AG09309 (cell line): ENCODE measurements around the gene SPCS1.

Source experiments
- DNase-seq: peaks from one replicate; pipeline ENCODE4 v3.0.0-alpha.2; 2010; ENCODE audit warnings: low read depth
- H3K4me3 ChIP-seq: 2 replicates; pipeline ENCODE4 v1.5.1; 2011; ENCODE audit warnings: mild to moderate bottlenecking, low read depth, low read length, moderate library complexity; ENCODE audit not compliant: control insufficient read depth
- CTCF ChIP-seq: IDR thresholded peaks from 2 replicates; pipeline ENCODE4 v1.5.1; 2011; ENCODE audit warnings: mild to moderate bottlenecking, low read depth, low read length, inconsistent platforms; ENCODE audit not compliant: insufficient read depth, control insufficient read depth; ENCODE audit errors: missing control alignments

The SPCS1 gene

GRCh38 chr3:52743152-52743551 is 37.2 kb downstream of the SPCS1 start:
- DNase-seq: no peak
- TF ChIP-seq CTCF: no peak

GRCh38 chr3:52743721-52744120 is 37.8 kb downstream of the SPCS1 start:
- H3K4me3 ChIP-seq: no peak overlapping the region
- DNase-seq: no peak
- TF ChIP-seq CTCF: no peak

More at GRCh38 chr3:52743152-52743551, 37.2 kb downstream of the SPCS1 start:
- H3K4me3 ChIP-seq: no peak overlapping the region

GRCh38 chr3:52752045-52752660 is 46.2 kb downstream of the SPCS1 start:
- no peak for DNase-seq
- H3K4me3 ChIP-seq: no peak overlapping the region
- TF ChIP-seq CTCF: no peak

- no peak overlapping the region for H3K4me3 ChIP-seq
- DNase-seq: no peak
- TF ChIP-seq CTCF: no peak
Measured at GRCh38 chr3:52754373-52754772, 48.5 kb downstream of the SPCS1 start.

GRCh38 chr3:52756141-52756540 is 50.2 kb downstream of the SPCS1 start:
- TF ChIP-seq CTCF: no peak
- H3K4me3 ChIP-seq: no peak overlapping the region
- no peak for DNase-seq
